SJSA1 (cell line): ENCODE data around the gene GPR82. TPM values are rescaled to one million over a fixed set of nuclear protein-coding genes. Genes with fewer than 3 reads are reported as not detected.
"Not testable (repeated sequence)": the region's sequence is repeated elsewhere in the genome, so short reads cannot be mapped to it uniquely, and the experiment has no call there.

Source experiments
- DNase-seq, 2 experiments: peaks; one replicate each; pipeline ENCODE4 v3.0.0-alpha.2; 2015 to 2020; ENCODE audit warnings: low spot score in 2 of 2, low read depth in 1 of 2
- H3K27ac ChIP-seq: fragments of 250-450 bp; sonication (Bioruptor Pico); 2 replicates; pipeline ENCODE4 v1.5.1; 2020; ENCODE audit warnings: mild to moderate bottlenecking, moderate library complexity
- H3K27me3 ChIP-seq: fragments of 250-450 bp; sonication (Bioruptor Pico); replicated peaks from 2 replicates; pipeline ENCODE4 v1.5.1; 2020; ENCODE audit warnings: mild to moderate bottlenecking, moderate library complexity
- H3K36me3 ChIP-seq: fragments of 250-450 bp; sonication (Bioruptor Pico); 2 replicates; pipeline ENCODE4 v1.5.1; 2020; ENCODE audit warnings: mild to moderate bottlenecking
- H3K4me1 ChIP-seq: fragments of 250-450 bp; sonication (Bioruptor Pico); replicated peaks from 2 replicates; pipeline ENCODE4 v1.6.1; 2021; ENCODE audit warnings: mild to moderate bottlenecking
- H3K4me3 ChIP-seq: fragments of 250-450 bp; sonication (Bioruptor Pico); 2 replicates; pipeline ENCODE4 v1.5.1; 2020; ENCODE audit warnings: mild to moderate bottlenecking
- H3K9me3 ChIP-seq: fragments of 250-450 bp; sonication (Bioruptor Pico); replicated peaks from 2 replicates; pipeline ENCODE4 v1.5.1; 2020; ENCODE audit warnings: mild to moderate bottlenecking
- total RNA-seq: library from RNA; depleted of rRNA; stranded (reverse); fragments of >200 nt; shearing (Covaris generic); gene quantifications from 2 replicates; pipeline ENCODE4 v1.2.3, GENCODE V29; 2014

Gene GPR82
- total RNA-seq, 1 experiment from 2014 or later = not detected

- DNase-seq = no peak
Measured at GRCh38 chrX:41705680-41706374, 18.2 kb upstream of the GPR82 start.

GRCh38 chrX:41707218-41707617 lies 16.8 kb upstream of the GPR82 start:
- H3K4me3 ChIP-seq = no peak overlapping the region
- H3K4me1 ChIP-seq = peaks cover 5% of the 10 kb centered on the region
- no peak for DNase-seq
- no peaks in the 10 kb centered on the region for H3K36me3 ChIP-seq
- H3K27ac ChIP-seq = no peak overlapping the region
- H3K9me3 ChIP-seq = no peaks in the 10 kb centered on the region
- H3K27me3 ChIP-seq = no peaks in the 10 kb centered on the region

More at GRCh38 chrX:41705680-41706374, 18.2 kb upstream of the GPR82 start:
- Histone ChIP-seq H3K36me3 (no peaks in the 10 kb centered on the region), H3K4me1 (peaks cover 5% of the 10 kb centered on the region), H3K27me3 (no peaks in the 10 kb centered on the region), H3K4me3 (no peak overlapping the region), H3K27ac (no peak overlapping the region), H3K9me3 (no peaks in the 10 kb centered on the region)

- Histone ChIP-seq H3K36me3 (no peaks in the 10 kb centered on the region), H3K4me3 (no peak overlapping the region), H3K4me1 (peaks cover 3% of the 10 kb centered on the region), H3K27me3 (no peaks in the 10 kb centered on the region), H3K9me3 (no peaks in the 10 kb centered on the region), H3K27ac (no peak overlapping the region)
- no peak for DNase-seq
Measured at GRCh38 chrX:41708486-41708885, 15.5 kb upstream of the GPR82 start.

- H3K36me3 ChIP-seq = no peaks in the 10 kb centered on the region
- H3K27ac ChIP-seq = no peak overlapping the region
- no peaks in the 10 kb centered on the region for H3K4me1 ChIP-seq
- no peak for DNase-seq
- H3K9me3 ChIP-seq = no peaks in the 10 kb centered on the region
- no peaks in the 10 kb centered on the region for H3K27me3 ChIP-seq
- H3K4me3 ChIP-seq = no peak overlapping the region
Measured at GRCh38 chrX:41711021-41711667, 12.8 kb upstream of the GPR82 start.

- no peak for DNase-seq
Measured at GRCh38 chrX:41716222-41716621, 7.8 kb upstream of the GPR82 start.

GRCh38 chrX:41716767-41717473 lies 7.1 kb upstream of the GPR82 start:
- no peak overlapping the region for H3K4me3 ChIP-seq
- no peaks in the 10 kb centered on the region for H3K36me3 ChIP-seq
- H3K27me3 ChIP-seq = no peaks in the 10 kb centered on the region
- H3K27ac ChIP-seq = no peak overlapping the region
- H3K4me1 ChIP-seq = no peaks in the 10 kb centered on the region
- DNase-seq = no peak
- H3K9me3 ChIP-seq = no peaks in the 10 kb centered on the region

More at GRCh38 chrX:41716222-41716621, 7.8 kb upstream of the GPR82 start:
- Histone ChIP-seq H3K36me3 (no peaks in the 10 kb centered on the region), H3K27ac (no peak overlapping the region), H3K4me1 (no peaks in the 10 kb centered on the region), H3K9me3 (no peaks in the 10 kb centered on the region), H3K27me3 (no peaks in the 10 kb centered on the region), H3K4me3 (no peak overlapping the region)

GRCh38 chrX:41718481-41719235 lies 5.3 kb upstream of the GPR82 start:
- H3K4me1 ChIP-seq = no peaks in the 10 kb centered on the region
- no peaks in the 10 kb centered on the region for H3K9me3 ChIP-seq
- H3K36me3 ChIP-seq = no peaks in the 10 kb centered on the region
- H3K4me3 ChIP-seq = no peak overlapping the region
- H3K27me3 ChIP-seq = no peaks in the 10 kb centered on the region
- DNase-seq = no peak
- H3K27ac ChIP-seq = no peak overlapping the region

- not testable (repeated sequence) for DNase-seq, H3K4me1 ChIP-seq, H3K4me3 ChIP-seq, H3K9me3 ChIP-seq, H3K27ac ChIP-seq, H3K27me3 ChIP-seq, H3K36me3 ChIP-seq
Measured at GRCh38 chrX:41719610-41720009, 4.4 kb upstream of the GPR82 start.

- Histone ChIP-seq H3K4me1 (no peaks in the 10 kb centered on the region), H3K27ac (no peak overlapping the region), H3K36me3 (no peaks in the 10 kb centered on the region), H3K4me3 (no peak overlapping the region), H3K27me3 (no peaks in the 10 kb centered on the region), H3K9me3 (no peaks in the 10 kb centered on the region)
- DNase-seq = no peak
Measured at GRCh38 chrX:41720125-41720779, 3.7 kb upstream of the GPR82 start.

- H3K27ac ChIP-seq = no peak overlapping the region
- no peaks in the 10 kb centered on the region for H3K4me1 ChIP-seq
- no peaks in the 10 kb centered on the region for H3K36me3 ChIP-seq
- DNase-seq = no peak
- no peaks in the 10 kb centered on the region for H3K9me3 ChIP-seq
- no peak overlapping the region for H3K4me3 ChIP-seq
- no peaks in the 10 kb centered on the region for H3K27me3 ChIP-seq
Measured at GRCh38 chrX:41721590-41721989, 2.4 kb upstream of the GPR82 start.

- no peaks in the 10 kb centered on the region for H3K9me3 ChIP-seq
- no peaks in the 10 kb centered on the region for H3K36me3 ChIP-seq
- H3K4me1 ChIP-seq = no peaks in the 10 kb centered on the region
- H3K27ac ChIP-seq = no peak overlapping the region
- DNase-seq = no peak
- H3K27me3 ChIP-seq = no peaks in the 10 kb centered on the region
- H3K4me3 ChIP-seq = no peak overlapping the region
Measured at GRCh38 chrX:41722214-41722613, 1.8 kb upstream of the GPR82 start.

- H3K4me3 ChIP-seq = no peak overlapping the region
- H3K9me3 ChIP-seq = no peaks in the 10 kb centered on the region
- no peak for DNase-seq
- no peaks in the 10 kb centered on the region for H3K27me3 ChIP-seq
- no peak overlapping the region for H3K27ac ChIP-seq
- no peaks in the 10 kb centered on the region for H3K36me3 ChIP-seq
- H3K4me1 ChIP-seq = no peaks in the 10 kb centered on the region
Measured at GRCh38 chrX:41722816-41723618, 964 bp upstream of the GPR82 start.

GRCh38 chrX:41728125-41728524 lies 4.1 kb downstream of the GPR82 start:
- no peaks in the 10 kb centered on the region for H3K36me3 ChIP-seq
- peaks cover 5% of the 10 kb centered on the region; the same call in 1 of the 2 replicates for H3K4me1 ChIP-seq
- H3K4me3 ChIP-seq = no peak overlapping the region
- H3K27ac ChIP-seq = no peak overlapping the region
- DNase-seq = no peak
- no peaks in the 10 kb centered on the region for H3K27me3 ChIP-seq
- no peaks in the 10 kb centered on the region for H3K9me3 ChIP-seq
